GM18909 (cell line): ENCODE data around the gene RASGRP2.
A peak's percentile ranks its signal among the peaks of the same experiment; 100 is the strongest.

Experiments used
- ATAC-seq: cut with Tn5 transposase; IDR thresholded peaks from one replicate; pipeline ENCODE4 v1.9.1; 2021; ENCODE audit warnings: mild to moderate bottlenecking; ENCODE audit not compliant: unreplicated experiment, poor library complexity

Gene RASGRP2

DNA sequence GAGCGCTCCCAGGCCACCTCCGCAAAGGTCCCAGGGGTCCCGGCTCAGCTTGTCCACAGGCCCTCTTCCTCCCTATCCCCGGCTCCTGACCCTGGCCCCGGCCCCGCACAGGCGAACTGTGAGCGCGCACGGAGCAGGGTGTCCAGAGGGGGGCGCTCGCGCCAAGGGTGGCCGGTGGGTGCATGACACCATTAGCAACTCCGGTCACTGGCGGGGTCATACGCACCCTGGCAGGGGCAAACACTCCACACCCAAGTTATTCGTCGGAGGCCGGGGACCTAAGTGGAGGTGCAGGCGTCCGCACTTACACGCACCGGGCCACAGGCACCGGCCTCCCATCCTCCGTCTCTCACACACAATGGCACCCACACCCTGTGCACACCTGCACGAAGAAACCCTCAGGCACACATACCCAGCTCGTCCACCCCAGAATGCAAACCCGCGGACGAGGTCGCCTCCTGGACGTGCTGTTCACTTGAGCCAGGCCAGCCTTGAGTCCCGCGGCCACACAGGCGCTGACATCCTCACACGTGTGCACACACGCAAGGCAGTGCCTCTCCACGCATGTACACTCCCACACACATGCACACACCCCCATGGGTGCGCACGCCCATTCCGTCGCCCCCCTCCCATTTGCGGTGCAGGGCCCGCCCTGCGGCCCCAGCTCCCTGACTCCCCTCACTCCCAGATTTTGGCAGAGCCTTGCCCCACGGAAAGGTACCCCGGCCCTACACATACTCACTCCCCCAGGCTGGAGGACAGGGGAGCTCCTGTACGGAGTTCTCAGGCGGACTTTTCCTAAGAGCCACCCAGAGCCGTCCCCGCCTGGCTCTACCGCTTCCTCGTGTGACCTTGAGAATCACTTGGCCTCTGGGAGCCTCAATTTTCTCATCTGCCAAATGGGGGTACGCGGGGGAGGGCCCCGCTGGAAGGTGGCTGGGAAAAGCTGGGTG, at the start of gene RASGRP2:
Gene RASGRP2 (minus strand): TSS at position 552 of the 953 bp plus-strand sequence. CDS start 1,276 bp downstream, outside the sequence.
- ATAC-seq, result no peak

DNA sequence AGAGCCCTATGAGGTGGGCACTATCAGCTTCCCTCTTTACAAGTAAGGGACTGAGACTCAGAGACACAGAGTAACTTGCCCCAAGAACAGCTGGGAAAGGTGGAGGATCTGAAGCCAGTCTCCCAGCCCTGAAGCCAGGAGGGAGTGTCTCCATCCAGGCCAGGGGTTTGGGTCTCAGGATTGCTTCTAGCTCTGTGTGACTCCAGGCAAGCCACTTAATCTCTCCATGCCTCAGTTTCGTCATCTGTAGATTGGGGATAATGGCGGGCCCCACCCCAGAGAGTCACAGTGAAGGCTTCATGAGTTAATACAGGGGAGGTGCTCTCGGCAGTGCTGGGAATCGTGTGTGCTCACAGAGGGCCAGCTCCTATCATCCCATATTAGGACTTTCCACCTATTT, 48.5 kb upstream of the RASGRP2 start:
- ATAC-seq, result no peak

DNA sequence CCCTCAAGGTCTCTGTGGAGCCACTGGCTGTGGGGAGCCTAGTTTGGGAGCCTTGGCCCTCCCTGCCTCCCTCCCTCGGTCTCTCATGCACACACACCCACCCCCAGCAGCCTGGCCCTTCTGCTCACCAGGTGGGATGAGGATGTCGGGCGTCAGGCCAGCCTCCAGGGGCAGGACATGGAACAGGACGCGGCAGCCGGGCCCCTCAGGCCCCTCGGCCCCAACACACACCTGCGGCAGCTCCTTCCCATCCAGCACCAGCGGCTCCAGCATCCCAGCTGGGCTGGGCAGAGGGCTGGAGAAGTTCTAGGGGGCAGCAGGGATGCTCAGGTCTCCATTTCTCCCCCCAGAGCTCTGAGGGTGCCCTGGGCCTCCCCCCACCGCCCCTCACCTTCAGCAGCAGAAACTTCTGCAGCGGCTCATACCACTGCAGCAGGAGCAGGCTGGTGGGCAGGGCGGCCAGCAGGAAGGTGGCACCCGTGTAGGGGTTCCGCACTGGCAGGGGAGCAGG, 47.9 kb upstream of the RASGRP2 start:
- no peak for ATAC-seq

DNA sequence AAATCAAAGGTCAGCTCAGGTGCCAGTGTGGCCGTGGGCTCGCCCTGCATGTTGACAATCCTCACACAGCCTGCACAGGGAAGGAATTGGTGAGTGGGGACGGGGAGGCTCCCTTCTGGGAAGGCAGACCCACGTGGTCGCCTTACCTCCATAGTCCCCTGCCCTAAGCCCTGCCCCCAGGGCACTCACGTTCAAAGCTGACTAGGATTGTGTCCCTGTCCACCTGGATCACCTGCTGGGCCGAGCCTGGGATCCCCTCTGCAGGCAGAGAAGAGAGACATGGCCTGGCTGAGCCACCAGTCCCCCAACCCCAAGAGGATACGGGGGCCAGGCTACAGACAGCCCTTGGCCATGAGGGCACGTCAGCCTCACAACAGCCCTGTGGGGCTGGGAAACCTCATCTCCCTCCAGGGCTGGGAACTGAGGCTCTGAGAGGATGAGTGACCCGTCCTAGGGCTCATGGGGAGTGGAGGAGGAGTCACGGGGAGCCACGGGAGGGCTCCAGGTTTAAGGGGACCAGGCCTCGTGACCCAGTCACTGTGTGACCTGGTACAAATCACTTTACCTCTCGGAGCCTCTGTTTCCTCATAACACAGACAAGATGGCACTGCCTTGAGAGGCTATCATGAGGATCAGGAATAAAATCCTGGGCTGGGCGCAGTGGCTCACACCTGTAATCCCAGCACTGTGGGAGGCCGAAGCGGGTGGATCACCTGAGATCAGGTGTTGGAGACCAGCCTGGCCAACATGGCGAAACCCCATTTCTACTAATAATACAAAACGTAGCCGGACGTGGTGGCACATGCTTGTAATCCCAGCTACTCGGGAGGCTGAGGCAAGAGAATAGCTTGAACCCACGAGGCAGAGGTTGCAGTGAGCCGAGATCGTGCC, 46.5 kb upstream of the RASGRP2 start:
- ATAC-seq, result no peak

DNA sequence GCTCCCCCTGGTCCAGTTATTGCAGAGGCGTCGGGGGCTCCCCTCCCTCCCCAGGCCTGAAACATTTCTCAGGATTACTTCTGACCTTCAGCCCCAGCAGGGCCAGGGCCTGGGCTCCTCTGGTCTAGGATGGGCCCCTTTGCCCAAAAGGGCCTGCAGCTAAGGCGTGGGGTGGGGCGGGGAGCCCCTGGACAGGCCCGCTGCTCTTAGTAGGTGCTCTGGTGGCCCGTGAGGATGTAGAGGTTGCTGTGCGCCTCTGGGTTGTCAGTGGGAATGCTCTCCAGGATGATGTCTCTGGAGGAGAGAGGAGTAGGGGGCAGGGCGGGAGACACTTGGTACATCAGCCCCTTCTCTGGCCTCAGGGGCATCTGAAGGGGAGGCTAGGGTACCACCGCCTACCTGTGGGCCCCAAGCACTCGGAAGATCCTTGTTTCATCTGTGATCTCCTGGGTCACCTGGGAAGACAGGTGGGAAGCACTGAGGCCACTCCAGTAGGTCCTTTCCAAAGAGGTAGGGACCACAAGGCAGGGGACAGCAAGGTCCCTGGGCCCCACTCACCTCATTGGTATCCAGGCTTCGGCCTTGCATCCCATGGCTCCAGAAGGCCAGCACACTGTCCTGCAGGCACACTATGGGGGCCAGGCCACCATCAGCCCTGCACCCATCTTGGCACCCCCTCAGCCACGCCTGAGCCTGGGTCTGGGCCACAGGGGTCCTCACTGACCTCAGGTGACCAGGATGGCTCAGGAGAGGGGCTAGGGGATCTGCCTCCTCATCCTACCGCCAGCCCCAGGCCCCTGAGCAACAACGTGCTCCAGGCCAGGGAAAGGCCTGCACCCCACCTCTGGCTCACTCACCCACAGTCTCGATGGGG, 45.6 kb upstream of the RASGRP2 start:
- no peak for ATAC-seq

DNA sequence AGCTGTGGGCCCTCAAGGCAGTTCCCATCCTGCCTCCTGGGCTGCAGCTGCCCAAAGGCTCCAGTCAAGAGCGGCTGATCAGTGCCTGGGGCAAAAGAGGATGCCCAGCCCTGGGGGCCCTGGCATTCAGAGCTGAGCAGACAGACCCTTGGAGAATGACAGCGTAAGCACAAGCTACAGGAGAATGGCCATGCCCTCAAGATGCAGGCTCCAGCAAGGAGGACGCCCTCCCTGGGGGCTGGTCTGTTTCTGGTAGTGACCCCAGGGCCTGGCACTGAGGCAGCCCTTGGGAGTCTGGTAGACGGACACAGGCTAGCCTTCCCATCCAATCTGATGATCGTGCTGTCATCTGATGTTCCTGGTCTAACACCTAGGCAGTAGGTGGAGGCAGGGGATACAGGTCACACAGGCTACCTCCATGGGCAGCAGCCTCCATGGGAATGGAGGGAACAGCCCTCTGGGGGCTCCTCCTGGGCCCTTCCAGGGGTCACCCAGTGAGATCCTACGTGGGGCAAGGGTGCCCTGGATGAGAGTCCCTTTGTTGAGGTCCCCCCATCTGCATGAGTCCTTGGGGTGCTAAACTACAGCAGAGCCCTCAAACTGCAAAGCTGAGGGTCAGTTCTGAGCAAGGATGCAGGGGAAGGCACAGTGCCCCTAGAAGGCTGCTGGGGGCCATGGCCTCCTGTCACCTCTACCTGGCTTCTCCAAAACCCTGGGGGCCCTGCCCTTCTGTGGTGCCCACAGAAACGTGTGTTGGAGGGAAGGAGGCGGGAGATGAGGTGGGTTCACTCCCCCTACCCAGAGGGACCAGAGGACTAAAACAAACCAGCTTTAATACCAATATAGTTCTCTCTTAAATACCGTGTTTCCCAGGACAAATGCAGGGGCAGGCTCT, 44.6 kb upstream of the RASGRP2 start:
- ATAC-seq, result no peak

DNA sequence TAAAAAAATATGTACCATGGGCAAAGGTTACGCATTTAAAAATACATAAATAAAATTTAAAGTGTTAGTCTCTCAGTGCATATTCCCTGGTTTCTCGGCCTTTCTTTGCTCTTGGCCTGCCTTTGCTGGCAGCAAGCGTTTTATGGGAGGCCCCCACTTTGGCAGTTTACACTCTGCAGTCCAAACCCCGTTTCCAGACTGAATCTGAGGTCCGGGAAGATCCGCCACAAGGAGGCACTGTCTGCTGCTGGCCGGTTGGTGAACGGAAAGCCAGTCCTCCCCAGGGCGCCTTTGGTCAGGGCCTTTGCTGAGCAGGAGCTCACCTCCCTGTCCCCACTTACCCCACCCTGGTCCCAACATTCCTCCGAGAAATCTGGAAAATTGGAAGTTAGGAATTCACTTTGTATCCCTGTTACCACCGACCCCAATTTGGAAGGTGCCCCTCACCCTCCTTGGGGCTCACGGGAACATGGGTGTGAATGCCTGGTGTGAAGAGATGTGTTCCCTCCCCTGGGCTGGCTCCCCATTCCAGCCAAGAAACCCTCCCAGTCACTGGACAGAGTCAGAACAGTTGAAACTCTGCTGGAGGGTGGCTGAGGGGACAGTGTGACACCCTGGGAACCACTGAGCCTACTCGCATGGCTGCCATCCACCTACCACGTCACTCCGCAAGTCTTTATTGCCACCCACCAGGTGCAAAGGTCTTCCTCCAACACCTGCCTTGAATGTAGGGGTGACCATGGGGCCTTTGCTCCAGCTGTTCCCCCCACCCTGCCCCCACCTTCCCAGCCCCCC, 43.8 kb upstream of the RASGRP2 start:
- ATAC-seq, result no peak

DNA sequence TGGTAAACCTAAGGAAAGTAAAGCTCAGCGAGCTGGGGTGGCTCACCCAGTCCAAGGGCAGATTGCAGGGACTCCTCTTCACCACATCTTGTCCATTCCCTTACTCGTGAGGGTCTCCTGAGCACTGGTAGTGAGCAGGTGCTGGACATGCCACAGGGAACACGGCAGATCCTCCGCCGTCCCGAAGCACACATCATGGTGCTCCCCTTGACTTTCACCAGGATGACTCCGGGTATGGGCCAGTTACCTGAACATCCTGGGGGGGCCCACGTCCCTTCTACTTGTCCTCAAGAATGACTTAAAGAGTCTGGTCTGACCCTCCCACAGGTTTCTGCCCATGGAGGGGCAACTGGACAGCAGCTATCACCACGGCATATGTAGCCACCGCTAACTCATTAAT, 42.4 kb upstream of the RASGRP2 start:
- ATAC-seq, result no peak

DNA sequence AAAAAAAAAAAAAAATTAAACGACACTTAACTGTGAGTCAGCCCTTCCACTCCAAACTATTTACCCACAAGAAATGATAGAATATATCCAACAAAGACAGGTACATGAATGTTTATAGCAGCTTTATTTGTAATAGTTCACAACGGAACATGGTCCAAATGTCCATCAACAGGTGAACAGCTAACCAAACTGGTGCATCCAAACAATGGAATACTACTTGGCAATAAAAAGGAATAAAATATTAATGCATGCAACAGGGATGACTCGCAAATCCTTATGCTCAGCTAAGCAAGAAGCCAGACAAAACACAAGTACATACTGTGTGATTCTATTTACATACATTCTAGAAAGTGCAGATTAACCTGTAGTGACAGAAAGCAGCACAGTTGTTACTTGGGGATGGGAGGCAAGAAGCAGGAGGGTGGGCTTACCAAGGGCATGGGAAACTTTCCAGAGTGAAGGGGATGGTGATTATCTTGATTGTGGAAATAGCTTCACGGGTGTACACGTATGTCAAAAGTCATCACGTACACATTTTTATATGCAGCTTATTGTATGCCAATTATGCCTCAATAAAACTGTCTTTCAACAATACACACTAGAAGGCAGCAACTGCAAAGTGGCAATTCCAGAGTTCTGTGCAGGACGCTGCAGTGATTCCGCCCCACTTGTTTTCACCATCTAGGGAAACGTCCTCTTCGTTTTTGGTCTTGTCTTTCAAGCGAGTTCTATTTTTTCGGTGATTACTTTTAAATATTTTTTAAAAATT, 41.1 kb upstream of the RASGRP2 start:
- ATAC-seq, result no peak

DNA sequence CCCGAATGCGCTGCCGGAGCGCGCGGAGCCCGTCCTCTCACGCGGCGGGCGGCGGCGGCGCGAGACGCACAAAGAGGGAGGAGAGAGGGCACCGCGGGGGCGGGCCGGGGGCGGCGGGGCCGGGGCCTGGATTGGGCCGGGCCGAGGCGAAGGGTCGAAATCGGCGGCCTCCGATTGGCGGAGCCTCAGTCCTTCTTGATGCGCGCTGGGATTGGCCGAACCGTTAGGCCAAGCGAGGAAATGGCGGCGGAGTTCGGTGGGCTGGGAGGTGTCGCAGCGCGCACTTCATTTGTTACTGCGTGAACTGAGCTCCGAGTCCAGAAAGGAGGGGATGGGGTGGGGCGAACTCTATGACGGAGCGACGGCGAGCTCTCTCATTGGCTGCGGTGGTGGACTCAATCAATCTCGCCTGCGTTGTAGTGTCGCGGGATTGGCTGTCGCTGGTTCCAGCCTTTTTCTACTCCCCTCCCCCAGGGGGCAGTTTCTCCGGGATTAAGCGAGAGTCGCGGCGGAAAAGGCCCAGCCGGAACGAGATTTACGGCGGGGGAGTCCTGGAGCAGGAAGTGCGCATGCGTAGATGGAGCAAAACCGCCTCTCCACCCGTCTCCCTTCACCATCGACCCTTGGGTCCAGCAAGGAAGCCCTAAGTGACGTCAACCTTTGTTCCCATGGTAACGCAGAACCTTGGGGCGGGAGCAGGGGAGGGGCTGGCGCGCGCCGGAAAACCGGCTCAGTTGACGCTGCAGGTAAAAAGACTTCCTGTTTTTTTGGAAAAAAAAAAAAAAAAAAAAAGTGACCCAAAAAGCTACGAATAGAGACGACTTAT, 34.7 kb upstream of the RASGRP2 start, which contains the start of gene SF1:
Gene SF1 (minus strand): TSS at position 70 of the 826 bp plus-strand sequence. CDS start 150 bp downstream, outside the sequence.
- ATAC-seq, result peak; percentile 83

DNA sequence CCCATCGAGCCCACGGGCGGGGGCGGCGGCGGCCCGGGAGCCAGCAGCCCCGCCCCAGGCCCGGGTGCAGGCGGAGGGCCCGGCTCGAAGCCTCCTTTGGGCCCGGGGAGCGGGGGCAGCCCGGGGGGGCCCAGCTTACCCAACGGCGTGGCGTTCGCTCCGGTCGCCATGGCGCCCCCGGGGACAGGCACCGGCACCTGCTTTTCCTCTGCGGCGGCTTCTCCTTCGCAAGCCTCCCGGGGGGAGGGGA, 34.2 kb upstream of the RASGRP2 start:
- ATAC-seq, result peak; percentile 19

DNA sequence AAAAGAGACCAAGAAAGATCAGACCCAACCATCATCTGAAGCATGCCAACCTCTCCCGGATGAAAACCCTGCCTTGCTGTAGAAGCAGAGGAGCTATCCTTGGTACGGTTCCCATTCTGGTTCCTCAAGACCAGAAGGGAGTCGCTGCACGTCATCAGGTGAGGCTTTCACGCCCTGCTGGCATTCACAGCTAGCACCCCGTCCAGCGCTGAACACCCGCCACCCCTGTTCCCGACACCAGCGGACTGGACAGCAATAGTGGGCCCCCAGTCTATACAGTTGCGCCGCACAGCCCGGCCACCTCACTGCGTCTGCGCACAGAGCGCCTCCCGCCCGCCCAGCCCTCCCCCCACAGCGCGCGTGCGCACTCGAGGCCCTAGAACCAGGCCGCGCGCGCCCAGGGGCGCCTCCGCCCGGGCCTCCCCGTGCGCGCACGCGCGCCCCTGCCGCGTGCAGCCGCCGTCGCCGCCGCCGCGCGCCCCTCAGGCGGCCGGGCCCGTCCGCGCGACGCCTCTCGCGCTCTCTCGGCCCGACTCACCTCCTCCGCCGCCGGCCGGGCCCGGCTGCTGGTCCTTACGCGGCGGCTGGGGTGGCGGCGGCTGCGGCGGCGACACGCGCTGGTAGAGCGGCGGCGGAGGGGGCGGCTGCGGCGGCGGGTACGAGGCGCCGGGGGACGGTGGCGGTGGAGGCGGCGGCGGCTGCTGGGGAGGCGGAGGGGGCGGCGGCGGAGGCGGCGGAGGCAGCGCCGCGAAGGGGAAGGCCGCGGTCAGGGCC, 33.7 kb upstream of the RASGRP2 start:
- peak; percentile 24 for ATAC-seq

DNA sequence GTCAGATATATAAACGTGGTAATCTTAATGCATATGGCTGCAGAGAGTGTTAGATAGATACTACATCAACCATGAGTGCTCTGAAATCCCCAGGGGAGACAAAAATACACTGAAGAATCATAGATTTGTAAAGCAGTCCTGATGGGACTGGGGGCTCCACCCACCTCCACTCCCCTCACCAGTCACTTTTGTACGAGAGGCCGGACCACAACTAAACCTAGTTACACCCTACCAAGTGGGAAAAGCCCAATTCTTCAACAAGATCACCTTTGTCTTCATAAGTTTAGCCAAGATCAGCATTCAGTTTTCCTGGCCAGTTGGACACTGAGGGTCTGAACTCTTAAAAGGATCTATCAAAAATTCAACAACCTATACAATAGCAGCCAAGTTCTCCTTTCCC, 32.9 kb upstream of the RASGRP2 start:
- ATAC-seq, result no peak

DNA sequence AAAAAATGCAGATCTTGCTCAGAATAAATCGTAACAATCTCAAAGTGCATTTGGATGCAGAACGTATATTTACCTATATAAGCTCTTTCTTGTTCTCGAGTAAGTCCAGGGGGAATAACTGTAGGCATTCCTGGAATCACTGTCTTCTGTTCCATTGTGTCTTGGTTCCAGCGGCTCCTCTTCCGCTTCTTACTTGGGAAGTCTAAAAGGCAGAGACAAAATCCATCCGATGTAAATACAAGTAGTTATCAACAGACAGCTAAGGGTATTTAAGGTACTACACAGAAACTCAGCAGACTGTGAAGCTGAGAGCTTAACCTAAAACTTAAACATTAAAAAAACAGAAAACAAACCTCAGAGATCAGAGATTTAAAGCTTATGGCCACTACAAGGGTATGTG, 32.5 kb upstream of the RASGRP2 start:
- no peak for ATAC-seq

DNA sequence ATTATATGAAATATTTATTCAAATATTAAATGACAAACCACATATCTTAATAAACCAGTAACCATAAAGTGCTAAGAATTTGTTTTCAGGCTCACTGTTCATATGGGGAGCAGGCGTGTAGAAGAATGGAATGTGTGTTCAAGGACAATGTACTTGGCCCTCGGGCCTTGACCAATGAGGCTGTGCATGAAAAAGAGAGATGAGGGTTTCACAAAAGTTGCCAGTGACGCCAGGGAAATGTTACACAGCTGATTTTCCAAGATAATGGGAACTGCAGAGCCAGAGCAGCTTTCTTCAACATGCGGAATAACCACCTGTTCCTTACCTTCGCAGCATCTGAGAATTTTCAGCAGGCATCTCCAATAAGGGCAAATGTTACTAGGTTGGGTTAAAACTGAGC, 30.2 kb upstream of the RASGRP2 start:
- ATAC-seq, result no peak
